ENCODE measurements around the gene MED13L. TPM values are rescaled to one million over a fixed set of nuclear protein-coding genes. Genes with fewer than 3 reads are reported as not detected.

MED13L gene
- total RNA-seq, 1 experiment from 2014 or later: 20.1 TPM

- in situ Hi-C loops (cut with HindIII; ENCODE audit: low pct_unique_long_range_greater_than_20kb, low sequenced_read_pairs): no loop called here
- no peak for DNase-seq (ENCODE audit: low read depth)
These were observed 209.1 kb downstream of the MED13L start for GRCh38 chr12:116068371-116068770.

GRCh38 chr12:116067892-116068291 lies 209.6 kb downstream of the MED13L start:
- in situ Hi-C loops (cut with HindIII; ENCODE audit: low pct_unique_long_range_greater_than_20kb, low sequenced_read_pairs): no loop called here

GRCh38 chr12:116066381-116067230 lies 210.9 kb downstream of the MED13L start:
- DNase-seq (ENCODE audit: low read depth): peak; percentile 18
- in situ Hi-C loops (cut with HindIII; ENCODE audit: low pct_unique_long_range_greater_than_20kb, low sequenced_read_pairs): no loop called here

More at GRCh38 chr12:116067892-116068291, 209.6 kb downstream of the MED13L start:
- no peak for DNase-seq (ENCODE audit: low read depth)

- no peak for DNase-seq (ENCODE audit: low read depth)
- in situ Hi-C loops (cut with HindIII; ENCODE audit: low pct_unique_long_range_greater_than_20kb, low sequenced_read_pairs): no loop called here
These were observed 211.9 kb downstream of the MED13L start for GRCh38 chr12:116065606-116066005.

GRCh38 chr12:116064493-116064892 lies 213.0 kb downstream of the MED13L start:
- in situ Hi-C loops (cut with HindIII; ENCODE audit: low pct_unique_long_range_greater_than_20kb, low sequenced_read_pairs): no loop called here
- no peak for DNase-seq (ENCODE audit: low read depth)

GRCh38 chr12:116062698-116063097 lies 214.8 kb downstream of the MED13L start:
- in situ Hi-C loops (cut with HindIII; ENCODE audit: low pct_unique_long_range_greater_than_20kb, low sequenced_read_pairs): no loop called here
- no peak for DNase-seq (ENCODE audit: low read depth)

GRCh38 chr12:116060764-116061163 lies 216.7 kb downstream of the MED13L start:
- in situ Hi-C loops (cut with HindIII; ENCODE audit: low pct_unique_long_range_greater_than_20kb, low sequenced_read_pairs): no loop called here
- no peak for DNase-seq (ENCODE audit: low read depth)

- in situ Hi-C loops (cut with HindIII; ENCODE audit: low pct_unique_long_range_greater_than_20kb, low sequenced_read_pairs): no loop called here
- no peak for DNase-seq (ENCODE audit: low read depth)
These were observed 217.6 kb downstream of the MED13L start for GRCh38 chr12:116059904-116060303.

- no peak for DNase-seq (ENCODE audit: low read depth)
- in situ Hi-C loops (cut with HindIII; ENCODE audit: low pct_unique_long_range_greater_than_20kb, low sequenced_read_pairs): no loop called here
These were observed 218.9 kb downstream of the MED13L start for GRCh38 chr12:116058574-116058973.

- in situ Hi-C loops (cut with HindIII; ENCODE audit: low pct_unique_long_range_greater_than_20kb, low sequenced_read_pairs): no loop called here
- no peak for DNase-seq (ENCODE audit: low read depth)
These were observed 220.1 kb downstream of the MED13L start for GRCh38 chr12:116057356-116057755.

- in situ Hi-C loops (cut with HindIII; ENCODE audit: low pct_unique_long_range_greater_than_20kb, low sequenced_read_pairs): no loop called here
- no peak for DNase-seq (ENCODE audit: low read depth)
These were observed 221.4 kb downstream of the MED13L start for GRCh38 chr12:116055895-116056607.

GRCh38 chr12:116054280-116054679 lies 223.2 kb downstream of the MED13L start:
- no peak for DNase-seq (ENCODE audit: low read depth)
- in situ Hi-C loops (cut with HindIII; ENCODE audit: low pct_unique_long_range_greater_than_20kb, low sequenced_read_pairs): no loop called here

GRCh38 chr12:116053479-116054200 lies 223.9 kb downstream of the MED13L start:
- in situ Hi-C loops (cut with HindIII; ENCODE audit: low pct_unique_long_range_greater_than_20kb, low sequenced_read_pairs): no loop called here
- no peak for DNase-seq (ENCODE audit: low read depth)

- in situ Hi-C loops (cut with HindIII; ENCODE audit: low pct_unique_long_range_greater_than_20kb, low sequenced_read_pairs): no loop called here
These were observed 227.2 kb downstream of the MED13L start for GRCh38 chr12:116050275-116050674.

GRCh38 chr12:116048879-116049278 lies 228.6 kb downstream of the MED13L start:
- in situ Hi-C loops (cut with HindIII; ENCODE audit: low pct_unique_long_range_greater_than_20kb, low sequenced_read_pairs): no loop called here
- DNase-seq (ENCODE audit: low read depth): no peak

More at GRCh38 chr12:116050275-116050674, 227.2 kb downstream of the MED13L start:
- no peak for DNase-seq (ENCODE audit: low read depth)

GRCh38 chr12:116046039-116046438 lies 231.5 kb downstream of the MED13L start:
- no peak for DNase-seq (ENCODE audit: low read depth)
- in situ Hi-C loops (cut with HindIII; ENCODE audit: low pct_unique_long_range_greater_than_20kb, low sequenced_read_pairs): no loop called here

- in situ Hi-C loops (cut with HindIII; ENCODE audit: low pct_unique_long_range_greater_than_20kb, low sequenced_read_pairs): no loop called here
- DNase-seq (ENCODE audit: low read depth): no peak
These were observed 232.3 kb downstream of the MED13L start for GRCh38 chr12:116045150-116045549.

- DNase-seq (ENCODE audit: low read depth): no peak
- in situ Hi-C loops (cut with HindIII; ENCODE audit: low pct_unique_long_range_greater_than_20kb, low sequenced_read_pairs): no loop called here
These were observed 233.6 kb downstream of the MED13L start for GRCh38 chr12:116043659-116044535.
